ENCODE results near the gene OR4F6. TPM values are rescaled to one million over a fixed set of nuclear protein-coding genes. Genes with fewer than 3 reads are reported as not detected.
"Not testable (repeated sequence)": the region's sequence is repeated elsewhere in the genome, so short reads cannot be mapped to it uniquely, and the experiment has no call there.

Gene OR4F6
- total RNA-seq, 1 donor from 2014 or later, result not detected

- DNase-seq (ENCODE audit: low spot score); H3K4me3 Mint-ChIP-seq (ENCODE audit: low read depth); H3K36me3 Mint-ChIP-seq (ENCODE audit: low read depth); H3K27ac Mint-ChIP-seq; H3K9me3 Mint-ChIP-seq; H3K4me1 Mint-ChIP-seq (ENCODE audit: low read depth); intact Hi-C loops (cut with micrococcal nuclease): not testable (repeated sequence)
- peaks cover 10% of the 10 kb centered on the region for H3K27me3 Mint-ChIP-seq (ENCODE audit: low read depth)
These were observed 15.3 kb upstream of the OR4F6 start for GRCh38 chr15:101788001-101788400.

GRCh38 chr15:101788503-101789269 is 14.6 kb upstream of the OR4F6 start:
- H3K4me1 Mint-ChIP-seq (ENCODE audit: low read depth); H3K4me3 Mint-ChIP-seq (ENCODE audit: low read depth); H3K9me3 Mint-ChIP-seq; intact Hi-C loops (cut with micrococcal nuclease); DNase-seq (ENCODE audit: low spot score); H3K27ac Mint-ChIP-seq; H3K36me3 Mint-ChIP-seq (ENCODE audit: low read depth); H3K27me3 Mint-ChIP-seq (ENCODE audit: low read depth): not testable (repeated sequence)

- intact Hi-C loops (cut with micrococcal nuclease); H3K36me3 Mint-ChIP-seq (ENCODE audit: low read depth); H3K27ac Mint-ChIP-seq; H3K9me3 Mint-ChIP-seq; DNase-seq (ENCODE audit: low spot score); H3K4me1 Mint-ChIP-seq (ENCODE audit: low read depth); H3K4me3 Mint-ChIP-seq (ENCODE audit: low read depth); H3K27me3 Mint-ChIP-seq (ENCODE audit: low read depth): not testable (repeated sequence)
These were observed 12.6 kb upstream of the OR4F6 start for GRCh38 chr15:101790748-101791147.

GRCh38 chr15:101793981-101794380 is 9.3 kb upstream of the OR4F6 start:
- intact Hi-C loops (cut with micrococcal nuclease); H3K36me3 Mint-ChIP-seq (ENCODE audit: low read depth); H3K4me1 Mint-ChIP-seq (ENCODE audit: low read depth); H3K27me3 Mint-ChIP-seq (ENCODE audit: low read depth); H3K4me3 Mint-ChIP-seq (ENCODE audit: low read depth); H3K27ac Mint-ChIP-seq; H3K9me3 Mint-ChIP-seq; DNase-seq (ENCODE audit: low spot score): not testable (repeated sequence)

GRCh38 chr15:101795455-101795854 is 7.9 kb upstream of the OR4F6 start:
- Mint-ChIP-seq H3K27me3 (ENCODE audit: low read depth) (no peaks in the 10 kb centered on the region), H3K4me1 (ENCODE audit: low read depth) (no peaks in the 10 kb centered on the region), H3K9me3 (no peaks in the 10 kb centered on the region), H3K36me3 (ENCODE audit: low read depth) (no peaks in the 10 kb centered on the region), H3K27ac (no peak overlapping the region), H3K4me3 (ENCODE audit: low read depth) (no peak overlapping the region)
- intact Hi-C loops (cut with micrococcal nuclease), result no loop called here
- no peak for DNase-seq (ENCODE audit: low spot score)

- no peak overlapping the region for H3K27ac Mint-ChIP-seq
- H3K36me3 Mint-ChIP-seq (ENCODE audit: low read depth), result no peaks in the 10 kb centered on the region
- no peak for DNase-seq (ENCODE audit: low spot score)
- intact Hi-C loops (cut with micrococcal nuclease), result no loop called here
- H3K27me3 Mint-ChIP-seq (ENCODE audit: low read depth), result peaks cover 8% of the 10 kb centered on the region
- no peak overlapping the region for H3K4me3 Mint-ChIP-seq (ENCODE audit: low read depth)
- H3K4me1 Mint-ChIP-seq (ENCODE audit: low read depth), result no peaks in the 10 kb centered on the region
- H3K9me3 Mint-ChIP-seq, result no peaks in the 10 kb centered on the region
These were observed 3.6 kb upstream of the OR4F6 start for GRCh38 chr15:101799665-101800064.

- peaks cover 10% of the 10 kb centered on the region for H3K27me3 Mint-ChIP-seq (ENCODE audit: low read depth)
- no peak overlapping the region for H3K4me3 Mint-ChIP-seq (ENCODE audit: low read depth)
- H3K4me1 Mint-ChIP-seq (ENCODE audit: low read depth), result no peaks in the 10 kb centered on the region
- intact Hi-C loops (cut with micrococcal nuclease), result no loop called here
- DNase-seq (ENCODE audit: low spot score), result no peak
- H3K36me3 Mint-ChIP-seq (ENCODE audit: low read depth), result no peaks in the 10 kb centered on the region
- H3K9me3 Mint-ChIP-seq, result no peaks in the 10 kb centered on the region
- no peak overlapping the region for H3K27ac Mint-ChIP-seq
These were observed 2.3 kb upstream of the OR4F6 start for GRCh38 chr15:101801048-101801447.

- Mint-ChIP-seq H3K36me3 (ENCODE audit: low read depth) (no peaks in the 10 kb centered on the region), H3K4me3 (ENCODE audit: low read depth) (no peak overlapping the region), H3K27me3 (ENCODE audit: low read depth) (peaks cover 10% of the 10 kb centered on the region), H3K9me3 (no peaks in the 10 kb centered on the region), H3K4me1 (ENCODE audit: low read depth) (no peaks in the 10 kb centered on the region), H3K27ac (no peak overlapping the region)
- DNase-seq (ENCODE audit: low spot score), result no peak
- intact Hi-C loops (cut with micrococcal nuclease), result no loop called here
These were observed 367 bp downstream of the OR4F6 start for GRCh38 chr15:101803676-101804075.

- Mint-ChIP-seq H3K27ac (no peak overlapping the region), H3K36me3 (ENCODE audit: low read depth) (no peaks in the 10 kb centered on the region), H3K4me3 (ENCODE audit: low read depth) (no peak overlapping the region), H3K27me3 (ENCODE audit: low read depth) (peaks cover 10% of the 10 kb centered on the region), H3K4me1 (ENCODE audit: low read depth) (no peaks in the 10 kb centered on the region), H3K9me3 (no peaks in the 10 kb centered on the region)
- DNase-seq (ENCODE audit: low spot score), result no peak
- intact Hi-C loops (cut with micrococcal nuclease), result no loop called here
These were observed 1.1 kb downstream of the OR4F6 start for GRCh38 chr15:101804375-101804774.

- no peaks in the 10 kb centered on the region for H3K4me1 Mint-ChIP-seq (ENCODE audit: low read depth)
- H3K27me3 Mint-ChIP-seq (ENCODE audit: low read depth), result peaks cover 10% of the 10 kb centered on the region
These were observed 1.6 kb downstream of the OR4F6 start for GRCh38 chr15:101804941-101805340.

GRCh38 chr15:101805605-101806345 is 2.5 kb downstream of the OR4F6 start:
- H3K36me3 Mint-ChIP-seq (ENCODE audit: low read depth), result no peaks in the 10 kb centered on the region
- no peak overlapping the region for H3K27ac Mint-ChIP-seq
- intact Hi-C loops (cut with micrococcal nuclease), result no loop called here
- H3K27me3 Mint-ChIP-seq (ENCODE audit: low read depth), result peaks cover 10% of the 10 kb centered on the region
- no peaks in the 10 kb centered on the region for H3K4me1 Mint-ChIP-seq (ENCODE audit: low read depth)
- DNase-seq (ENCODE audit: low spot score), result no peak
- H3K9me3 Mint-ChIP-seq, result no peaks in the 10 kb centered on the region
- H3K4me3 Mint-ChIP-seq (ENCODE audit: low read depth), result no peak overlapping the region

More at GRCh38 chr15:101804941-101805340, 1.6 kb downstream of the OR4F6 start:
- no peak overlapping the region for H3K4me3 Mint-ChIP-seq (ENCODE audit: low read depth)
- no peaks in the 10 kb centered on the region for H3K9me3 Mint-ChIP-seq
- no peak overlapping the region for H3K27ac Mint-ChIP-seq
- no peaks in the 10 kb centered on the region for H3K36me3 Mint-ChIP-seq (ENCODE audit: low read depth)
- DNase-seq (ENCODE audit: low spot score), result no peak
- intact Hi-C loops (cut with micrococcal nuclease), result no loop called here

- Mint-ChIP-seq H3K27me3 (ENCODE audit: low read depth) (peaks cover 10% of the 10 kb centered on the region), H3K27ac (no peak overlapping the region), H3K36me3 (ENCODE audit: low read depth) (no peaks in the 10 kb centered on the region), H3K4me1 (ENCODE audit: low read depth) (no peaks in the 10 kb centered on the region), H3K4me3 (ENCODE audit: low read depth) (no peak overlapping the region), H3K9me3 (no peaks in the 10 kb centered on the region)
- DNase-seq (ENCODE audit: low spot score), result no peak
- intact Hi-C loops (cut with micrococcal nuclease), result no loop called here
These were observed 4.1 kb downstream of the OR4F6 start for GRCh38 chr15:101807345-101807945.

- H3K27ac Mint-ChIP-seq, result no peak overlapping the region
- no peaks in the 10 kb centered on the region for H3K9me3 Mint-ChIP-seq
- H3K36me3 Mint-ChIP-seq (ENCODE audit: low read depth), result no peaks in the 10 kb centered on the region
- H3K27me3 Mint-ChIP-seq (ENCODE audit: low read depth), result peaks cover 9% of the 10 kb centered on the region
- H3K4me1 Mint-ChIP-seq (ENCODE audit: low read depth), result no peaks in the 10 kb centered on the region
- no peak overlapping the region for H3K4me3 Mint-ChIP-seq (ENCODE audit: low read depth)
- DNase-seq (ENCODE audit: low spot score), result no peak
- intact Hi-C loops (cut with micrococcal nuclease), result no loop called here
These were observed 4.9 kb downstream of the OR4F6 start for GRCh38 chr15:101808201-101808600.
